GM12878 (cell line): Measurements from ENCODE around the gene TP63. TPM values are rescaled to one million over a fixed set of nuclear protein-coding genes. Genes with fewer than 3 reads are reported as not detected.

ENCODE experiments used
- ATAC-seq: fragments of 200-7000 bp; cut with Tn5 transposase; 3 replicates; pipeline ENCODE4 v1.9.1; 2020; ENCODE audit warnings: mild to moderate bottlenecking, moderate library complexity
- BruUV-seq: library from RNA; stranded (reverse); fragments of 400-500 nt; replicated peaks from 2 replicates; lab custom pipeline; 2021; lab: Mats Ljungman, UMichigan
- CTCF ChIA-PET: fragments of 300-600 bp; sonication (Branson Sonifier 250); formaldehyde crosslinking; extraction: SDS; loops from one replicate; lab custom pipeline; 2021; ENCODE audit warnings: inconsistent platforms; lab: Yijun Ruan, JAX
- POLR2A ChIA-PET: fragments of 350-600 bp; formaldehyde crosslinking; extraction: SDS; loops from one replicate; lab custom pipeline; 2021; ENCODE audit warnings: inconsistent platforms; lab: Charles Lee
- RAD21 ChIA-PET: fragments of 300-600 bp; sonication (Branson Sonifier 250); formaldehyde crosslinking; loops from one replicate; lab custom pipeline; 2023; ENCODE audit warnings: antibody characterized with exemption; ENCODE audit not compliant: unreplicated experiment; lab: Charles Lee
- SMC1A ChIA-PET: fragments of 300-600 bp; sonication (Branson Sonifier 250); formaldehyde crosslinking; loops from one replicate; lab custom pipeline; 2023; ENCODE audit not compliant: unreplicated experiment, uncharacterized antibody; lab: Charles Lee
- DNase-seq: peaks from one replicate; pipeline ENCODE4 v3.0.0-alpha.2; 2011; ENCODE audit warnings: low read depth, low spot score
- FAIRE-seq: peaks from 3 replicates; lab custom pipeline; 2011; peaks lifted over from hg19 to GRCh38; lab: Jason Lieb, UNC
- H2AFZ ChIP-seq: 2 replicates; pipeline ENCODE4 v1.6.0; 2011; ENCODE audit warnings: low read depth, low read length, control low read depth; ENCODE audit not compliant: control insufficient read depth
- H3K27ac ChIP-seq: 2 replicates; pipeline ENCODE4 v1.5.1; 2011; ENCODE audit warnings: control low read depth; ENCODE audit not compliant: control insufficient read depth, insufficient read depth
- H3K27me3 ChIP-seq, 2 experiments: replicated peaks in 1 of 2; 2 replicates each; pipeline versions ENCODE4 v1.6.0 to v1.6.1; 2011; ENCODE audit warnings: low read length in 1 of 2; ENCODE audit not compliant: control insufficient read depth in 2 of 2, insufficient read depth in 2 of 2
- H3K36me3 ChIP-seq, 2 experiments: 2 replicates each; pipeline ENCODE4 v1.5.1; 2011; ENCODE audit warnings: low read length in 1 of 2; ENCODE audit not compliant: control insufficient read depth in 2 of 2, insufficient read depth in 2 of 2
- H3K4me1 ChIP-seq: 2 replicates; pipeline ENCODE4 v1.6.1; 2011; ENCODE audit warnings: mild to moderate bottlenecking, low read length, moderate library complexity, mixed read lengths; ENCODE audit not compliant: control insufficient read depth, insufficient read depth
- H3K4me2 ChIP-seq: 2 replicates; pipeline ENCODE4 v1.6.0; 2011; ENCODE audit warnings: control low read depth; ENCODE audit not compliant: control insufficient read depth, insufficient read depth
- H3K4me3 ChIP-seq: fragments of 200-600 bp; sonication (generic); 2 replicates; pipeline ENCODE4 v1.5.1; 2016
- H3K79me2 ChIP-seq: 2 replicates; pipeline ENCODE4 v1.6.0; 2011; ENCODE audit warnings: low read length; ENCODE audit not compliant: control insufficient read depth, insufficient read depth
- H3K9ac ChIP-seq: 2 replicates; pipeline ENCODE4 v1.8.0; 2011; ENCODE audit warnings: low read length, control low read depth, mixed read lengths; ENCODE audit not compliant: control insufficient read depth, insufficient read depth
- H3K9me3 ChIP-seq: replicated peaks from 3 replicates; pipeline ENCODE4 v1.5.1; 2011; ENCODE audit warnings: mild to moderate bottlenecking, low read length; ENCODE audit not compliant: control insufficient read depth, insufficient read depth
- H4K20me1 ChIP-seq: 2 replicates; pipeline ENCODE4 v1.6.0; 2011; ENCODE audit not compliant: control insufficient read depth, insufficient read depth
- CBFB ChIP-seq: IDR thresholded peaks from 2 replicates; pipeline ENCODE4 v1.6.1; 2016; ENCODE audit warnings: antibody characterized with exemption, low read depth
- MTA3 ChIP-seq: IDR thresholded peaks from 2 replicates; pipeline ENCODE4 v1.6.1; 2012; ENCODE audit warnings: low read length, inconsistent platforms, borderline replicate concordance
- NBN ChIP-seq: fragments of 450-650 bp; IDR thresholded peaks from 2 replicates; pipeline ENCODE4 v1.6.1; 2016
- TCF12 ChIP-seq: IDR thresholded peaks from 2 replicates; pipeline ENCODE4 v1.6.1; 2011; ENCODE audit warnings: low read depth, mild to moderate bottlenecking, low read length
- YY1 ChIP-seq: IDR thresholded peaks from 2 replicates; pipeline ENCODE4 v1.6.1; 2011; ENCODE audit warnings: low read depth, mild to moderate bottlenecking, low read length
- WGBS: methylation state at CpG from one replicate; pipeline ENCODE4 v1.1.6; 2016; ENCODE audit warnings: low lambda C conversion rate; ENCODE audit not compliant: insufficient replicate concordance, insufficient coverage; ENCODE audit errors: missing lambda C conversion rate; 5-methylcytosine and 5-hydroxymethylcytosine counted together
- in situ Hi-C: fragments of 300-500 bp; cut with MboI; formaldehyde crosslinking; loops from 9 replicates; pipeline ENCODE4 v1.14.3; 2018; ENCODE audit warnings: mixed read lengths
- intact Hi-C: fragments of 100-400 bp; cut with micrococcal nuclease; formaldehyde crosslinking; loops from one replicate; pipeline ENCODE4 v1.14.2; 2022; ENCODE audit not compliant: unreplicated experiment
- polyA plus RNA-seq, 11 experiments: library from polyadenylated mRNA; depleted of rRNA in 4 of 11; unstranded in 6 of 11; stranded (reverse) in 5 of 11; fragments of >200 nt; fragmentation: Nextera tagmentation in 4 of 11; fragmentation: Illumina TruSeq in 1 of 11; extraction: Ambion mirVana in 4 of 11; extraction: Trizol in 1 of 11; gene quantifications; 1 replicate in 1 of 11; 2 replicates in 10 of 11; pipeline versions ENCODE4 v1.2.1 to v1.2.3, GENCODE V29; 2011 to 2016; ENCODE audit warnings: inconsistent platforms in 2 of 11, missing spikeins in 2 of 11, low read depth in 1 of 11
- total RNA-seq, 4 experiments: library from RNA; depleted of rRNA in 3 of 4; stranded (reverse); fragments of >200 nt in 3 of 4; fragmentation: Illumina TruSeq in 1 of 4; extraction: Trizol in 1 of 4; gene quantifications; 2 replicates each; pipeline versions ENCODE4 v1.2.1 to v1.2.3, GENCODE V29; 2013 to 2021
- TF ChIP-seq, protein P1 (sequence below): fragments of 450-650 bp; IDR thresholded peaks from 2 replicates; pipeline ENCODE4 v1.6.1; 2018; ENCODE audit warnings: mild to moderate bottlenecking, low read depth, moderate library complexity; ENCODE audit not compliant: partially characterized antibody
- TF ChIP-seq, protein P2 (sequence below): fragments of 450-650 bp; formaldehyde crosslinking; IDR thresholded peaks from 2 replicates; pipeline ENCODE4 v1.5.0; 2022; ENCODE audit warnings: mild to moderate bottlenecking, missing genetic modification characterization

TP63 gene
- total and polyA plus RNA-seq, 10 of the 15 experiments (the other 5 are each of a cell fraction or from before 2014, with no cell fraction given), result 1.4 to 10.8 (median 6.2) TPM

DNA sequence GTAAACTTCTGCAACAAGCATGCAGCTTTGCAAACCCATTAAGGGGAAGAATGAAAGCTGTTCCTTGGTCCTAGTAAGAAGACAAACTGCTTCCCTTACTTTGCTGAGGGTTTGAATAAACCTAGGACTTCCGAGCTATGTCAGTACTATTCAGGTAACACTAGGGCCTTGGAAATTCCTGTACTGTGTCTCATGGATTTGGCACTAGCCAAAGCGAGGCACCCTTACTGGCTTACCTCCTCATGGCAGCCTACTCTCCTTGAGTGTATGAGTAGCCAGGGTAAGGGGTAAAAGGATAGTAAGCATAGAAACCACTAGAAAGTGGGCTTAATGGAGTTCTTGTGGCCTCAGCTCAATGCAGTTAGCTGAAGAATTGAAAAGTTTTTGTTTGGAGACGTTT lies 265.3 kb downstream of the TP63 start:
- Histone ChIP-seq H3K4me3 (no peak overlapping the region), H3K9me3 (no peaks in the 10 kb centered on the region; the same call in 2 of the 3 replicates), H4K20me1 (no peaks in the 10 kb centered on the region), H3K36me3 (no peaks in the 10 kb centered on the region; a peak in 1 of 4 replicates), H3K27me3 (no peaks in the 10 kb centered on the region), H3K4me2 (no peak overlapping the region), H3K9ac (no peak overlapping the region), H2AFZ (no peak overlapping the region), H3K79me2 (no peaks in the 10 kb centered on the region), H3K27ac (no peak overlapping the region), H3K4me1 (no peaks in the 10 kb centered on the region)
- 78% methylated on average over 3 of the region's 3 CpGs for WGBS
- CTCF ChIA-PET, result interaction anchor here (0.6 to 1.1 kb wide), 2 partner anchors 51 to 624 kb away, joined by 3 read pairs; no protein-coding TSS in a partner anchor
- intact Hi-C loops (no loop called here), in situ Hi-C loops (no loop called here)
- RAD21 ChIA-PET, result interaction anchor here (1.6 kb wide), 1 partner anchor 118 kb away, joined by 3 read pairs; no protein-coding TSS in a partner anchor
- SMC1A ChIA-PET, result interaction anchor here (0.6 to 1.4 kb wide), 4 partner anchors 11 to 624 kb away, joined by 3 to 6 read pairs (median 4); no protein-coding TSS in a partner anchor
- no peak for ATAC-seq
- POLR2A ChIA-PET, result interaction anchor here (0.7 to 0.8 kb wide), 2 partner anchors 228 to 589 kb away, joined by 3 read pairs; no protein-coding TSS in a partner anchor
- DNase-seq, result no peak
- TF ChIP-seq, protein P1, sequence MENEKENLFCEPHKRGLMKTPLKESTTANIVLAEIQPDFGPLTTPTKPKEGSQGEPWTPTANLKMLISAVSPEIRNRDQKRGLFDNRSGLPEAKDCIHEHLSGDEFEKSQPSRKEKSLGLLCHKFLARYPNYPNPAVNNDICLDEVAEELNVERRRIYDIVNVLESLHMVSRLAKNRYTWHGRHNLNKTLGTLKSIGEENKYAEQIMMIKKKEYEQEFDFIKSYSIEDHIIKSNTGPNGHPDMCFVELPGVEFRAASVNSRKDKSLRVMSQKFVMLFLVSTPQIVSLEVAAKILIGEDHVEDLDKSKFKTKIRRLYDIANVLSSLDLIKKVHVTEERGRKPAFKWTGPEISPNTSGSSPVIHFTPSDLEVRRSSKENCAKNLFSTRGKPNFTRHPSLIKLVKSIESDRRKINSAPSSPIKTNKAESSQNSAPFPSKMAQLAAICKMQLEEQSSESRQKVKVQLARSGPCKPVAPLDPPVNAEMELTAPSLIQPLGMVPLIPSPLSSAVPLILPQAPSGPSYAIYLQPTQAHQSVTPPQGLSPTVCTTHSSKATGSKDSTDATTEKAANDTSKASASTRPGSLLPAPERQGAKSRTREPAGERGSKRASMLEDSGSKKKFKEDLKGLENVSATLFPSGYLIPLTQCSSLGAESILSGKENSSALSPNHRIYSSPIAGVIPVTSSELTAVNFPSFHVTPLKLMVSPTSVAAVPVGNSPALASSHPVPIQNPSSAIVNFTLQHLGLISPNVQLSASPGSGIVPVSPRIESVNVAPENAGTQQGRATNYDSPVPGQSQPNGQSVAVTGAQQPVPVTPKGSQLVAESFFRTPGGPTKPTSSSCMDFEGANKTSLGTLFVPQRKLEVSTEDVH, result no peak
- TF ChIP-seq CBFB, result no peak
- TF ChIP-seq TCF12, result no peak
- TF ChIP-seq NBN, result no peak
- TF ChIP-seq YY1, result no peak
- TF ChIP-seq, protein P2, sequence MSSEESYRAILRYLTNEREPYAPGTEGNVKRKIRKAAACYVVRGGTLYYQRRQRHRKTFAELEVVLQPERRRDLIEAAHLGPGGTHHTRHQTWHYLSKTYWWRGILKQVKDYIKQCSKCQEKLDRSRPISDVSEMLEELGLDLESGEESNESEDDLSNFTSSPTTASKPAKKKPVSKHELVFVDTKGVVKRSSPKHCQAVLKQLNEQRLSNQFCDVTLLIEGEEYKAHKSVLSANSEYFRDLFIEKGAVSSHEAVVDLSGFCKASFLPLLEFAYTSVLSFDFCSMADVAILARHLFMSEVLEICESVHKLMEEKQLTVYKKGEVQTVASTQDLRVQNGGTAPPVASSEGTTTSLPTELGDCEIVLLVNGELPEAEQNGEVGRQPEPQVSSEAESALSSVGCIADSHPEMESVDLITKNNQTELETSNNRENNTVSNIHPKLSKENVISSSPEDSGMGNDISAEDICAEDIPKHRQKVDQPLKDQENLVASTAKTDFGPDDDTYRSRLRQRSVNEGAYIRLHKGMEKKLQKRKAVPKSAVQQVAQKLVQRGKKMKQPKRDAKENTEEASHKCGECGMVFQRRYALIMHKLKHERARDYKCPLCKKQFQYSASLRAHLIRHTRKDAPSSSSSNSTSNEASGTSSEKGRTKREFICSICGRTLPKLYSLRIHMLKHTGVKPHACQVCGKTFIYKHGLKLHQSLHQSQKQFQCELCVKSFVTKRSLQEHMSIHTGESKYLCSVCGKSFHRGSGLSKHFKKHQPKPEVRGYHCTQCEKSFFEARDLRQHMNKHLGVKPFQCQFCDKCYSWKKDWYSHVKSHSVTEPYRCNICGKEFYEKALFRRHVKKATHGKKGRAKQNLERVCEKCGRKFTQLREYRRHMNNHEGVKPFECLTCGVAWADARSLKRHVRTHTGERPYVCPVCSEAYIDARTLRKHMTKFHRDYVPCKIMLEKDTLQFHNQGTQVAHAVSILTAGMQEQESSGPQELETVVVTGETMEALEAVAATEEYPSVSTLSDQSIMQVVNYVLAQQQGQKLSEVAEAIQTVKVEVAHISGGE (CRISPR knock-in tag), result no peak
- no peak for TF ChIP-seq MTA3
- TSS peak; percentile 49 for BruUV-seq
- no peak for FAIRE-seq
